Upper lobe of left lung (tissue), 6 donors: Measurements from ENCODE around the gene WFDC10A. TPM values are rescaled to one million over a fixed set of nuclear protein-coding genes. Genes with fewer than 3 reads are reported as not detected.
"Not testable (repeated sequence)": the region's sequence is repeated elsewhere in the genome, so short reads cannot be mapped to it uniquely, and the experiment has no call there.

Source experiments
- ATAC-seq, 2 donors: fragments of 200-7000 bp; cut with Tn5 transposase; one replicate each; pipeline ENCODE4 v1.9.1; 2022; ENCODE audit warnings: mild to moderate bottlenecking in 2 of 2, moderate library complexity in 2 of 2; ENCODE audit not compliant: low FRiP score in 2 of 2
- DNase-seq, 2 donors: peaks; one replicate each; pipeline ENCODE4 v3.0.0-alpha.2; 2019 to 2020
- H3K27ac ChIP-seq, 4 donors: fragments of 200-600 bp; sonication (generic); one replicate each; pipeline ENCODE4 v1.5.1; 2016 to 2019
- H3K27me3 ChIP-seq, 4 donors: fragments of 200-600 bp; sonication (generic); one replicate each; pipeline ENCODE4 v1.5.1; 2017 to 2019
- H3K36me3 ChIP-seq, 4 donors: fragments of 200-600 bp; sonication (generic); one replicate each; pipeline ENCODE4 v1.5.1; 2016 to 2019
- H3K4me1 ChIP-seq, 4 donors: fragments of 200-600 bp; sonication (generic); one replicate each; pipeline ENCODE4 v1.5.1; 2018 to 2019
- H3K4me3 ChIP-seq, 4 donors: fragments of 200-600 bp; sonication (generic); one replicate each; pipeline ENCODE4 v1.5.1; 2017 to 2019; ENCODE audit warnings: mild to moderate bottlenecking in 2 of 4, moderate library complexity in 1 of 4
- H3K9me3 ChIP-seq, 4 donors: fragments of 200-600 bp; sonication (generic); one replicate each; pipeline ENCODE4 v1.5.1; 2018 to 2019
- EP300 ChIP-seq, 4 donors: sonication (generic); formaldehyde crosslinking; IDR thresholded peaks; one replicate each; pipeline ENCODE4 v1.5.1; 2017; ENCODE audit warnings: antibody characterized with exemption in 4 of 4, control low read depth in 2 of 4
- POLR2A ChIP-seq, 4 donors: fragments of 450-650 bp; IDR thresholded peaks; one replicate each; pipeline ENCODE4 v1.5.1; 2016 to 2017; ENCODE audit warnings: antibody characterized with exemption in 4 of 4, mild to moderate bottlenecking in 2 of 4
- POLR2AphosphoS5 ChIP-seq, 2 donors: sonication (generic); formaldehyde crosslinking; IDR thresholded peaks; one replicate each; pipeline ENCODE4 v1.5.1; 2017; ENCODE audit warnings: antibody characterized with exemption in 2 of 2
- WGBS, 2 donors: methylation state at CpG; one replicate each; pipeline ENCODE4 v1.1.5; 2017 to 2018; 5-methylcytosine and 5-hydroxymethylcytosine counted together
- total RNA-seq, 6 donors: library from RNA; depleted of rRNA in 4 of 6; stranded (reverse); fragments of >200 nt in 4 of 6; gene quantifications; one replicate each; pipeline versions ENCODE4 v1.1.0 to v1.2.1, GENCODE V29; 2016 to 2021
- TF ChIP-seq, protein P1 (sequence below), 6 experiments: fragments of 450-650 bp in 4 of 6; fragments of 200-600 bp in 2 of 6; sonication (generic) in 2 of 6; IDR thresholded peaks; one replicate each; pipeline ENCODE4 v1.5.1; 2016 to 2019; ENCODE audit warnings: antibody characterized with exemption in 6 of 6
- donor health status: DM: no; HTN: no; CAD: no; lungs with moderate emphysema.
- donor health status: DM: no; HTN: yes; CAD: no; lungs with severe emphysema.

The WFDC10A gene
- total RNA-seq, 6 donors from 2014 or later = not detected

DNA sequence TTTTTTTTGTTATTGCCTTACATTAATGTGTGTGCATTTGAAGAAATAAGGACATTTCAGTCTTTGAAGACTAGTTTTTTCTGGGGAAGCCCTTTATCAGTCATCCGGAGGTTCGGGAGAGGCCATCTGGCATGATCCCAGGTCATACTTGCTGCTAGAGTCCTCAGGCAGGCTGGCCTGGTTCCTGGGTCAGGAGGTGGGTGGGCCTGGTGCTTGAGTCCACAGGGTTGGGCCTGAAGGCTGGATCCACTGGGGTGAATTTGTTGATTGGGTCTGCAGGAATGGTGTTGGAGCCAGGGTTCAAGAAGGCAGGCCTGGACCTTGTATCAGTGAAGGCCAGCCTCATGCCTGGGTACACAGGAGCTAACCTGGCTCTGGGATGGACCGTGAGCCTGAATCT lies 17.3 kb downstream of the WFDC10A start:
- Histone ChIP-seq H3K27me3 (no peaks in the 10 kb centered on the region), H3K4me3 (no peak overlapping the region), H3K36me3 (no peaks in the 10 kb centered on the region), H3K27ac (no peak overlapping the region), H3K4me1 (no peaks in the 10 kb centered on the region), H3K9me3 (no peaks in the 10 kb centered on the region)
- 77 to 96% methylated on average over 2 to 3 of the region's 3 CpGs for WGBS, 2 donors
- no peak for TF ChIP-seq EP300 (IDR thresholded peaks at IDR 0.05)
- no peak for TF ChIP-seq POLR2AphosphoS5 (IDR thresholded peaks at IDR 0.05)
- TF ChIP-seq, protein P1, sequence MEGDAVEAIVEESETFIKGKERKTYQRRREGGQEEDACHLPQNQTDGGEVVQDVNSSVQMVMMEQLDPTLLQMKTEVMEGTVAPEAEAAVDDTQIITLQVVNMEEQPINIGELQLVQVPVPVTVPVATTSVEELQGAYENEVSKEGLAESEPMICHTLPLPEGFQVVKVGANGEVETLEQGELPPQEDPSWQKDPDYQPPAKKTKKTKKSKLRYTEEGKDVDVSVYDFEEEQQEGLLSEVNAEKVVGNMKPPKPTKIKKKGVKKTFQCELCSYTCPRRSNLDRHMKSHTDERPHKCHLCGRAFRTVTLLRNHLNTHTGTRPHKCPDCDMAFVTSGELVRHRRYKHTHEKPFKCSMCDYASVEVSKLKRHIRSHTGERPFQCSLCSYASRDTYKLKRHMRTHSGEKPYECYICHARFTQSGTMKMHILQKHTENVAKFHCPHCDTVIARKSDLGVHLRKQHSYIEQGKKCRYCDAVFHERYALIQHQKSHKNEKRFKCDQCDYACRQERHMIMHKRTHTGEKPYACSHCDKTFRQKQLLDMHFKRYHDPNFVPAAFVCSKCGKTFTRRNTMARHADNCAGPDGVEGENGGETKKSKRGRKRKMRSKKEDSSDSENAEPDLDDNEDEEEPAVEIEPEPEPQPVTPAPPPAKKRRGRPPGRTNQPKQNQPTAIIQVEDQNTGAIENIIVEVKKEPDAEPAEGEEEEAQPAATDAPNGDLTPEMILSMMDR (IDR thresholded peaks at IDR 0.05) = no peak
- TF ChIP-seq POLR2A (IDR thresholded peaks at IDR 0.05) = no peak
- ATAC-seq = no peak
- peak in 1 of 2 donors; percentile 27 for DNase-seq

DNA sequence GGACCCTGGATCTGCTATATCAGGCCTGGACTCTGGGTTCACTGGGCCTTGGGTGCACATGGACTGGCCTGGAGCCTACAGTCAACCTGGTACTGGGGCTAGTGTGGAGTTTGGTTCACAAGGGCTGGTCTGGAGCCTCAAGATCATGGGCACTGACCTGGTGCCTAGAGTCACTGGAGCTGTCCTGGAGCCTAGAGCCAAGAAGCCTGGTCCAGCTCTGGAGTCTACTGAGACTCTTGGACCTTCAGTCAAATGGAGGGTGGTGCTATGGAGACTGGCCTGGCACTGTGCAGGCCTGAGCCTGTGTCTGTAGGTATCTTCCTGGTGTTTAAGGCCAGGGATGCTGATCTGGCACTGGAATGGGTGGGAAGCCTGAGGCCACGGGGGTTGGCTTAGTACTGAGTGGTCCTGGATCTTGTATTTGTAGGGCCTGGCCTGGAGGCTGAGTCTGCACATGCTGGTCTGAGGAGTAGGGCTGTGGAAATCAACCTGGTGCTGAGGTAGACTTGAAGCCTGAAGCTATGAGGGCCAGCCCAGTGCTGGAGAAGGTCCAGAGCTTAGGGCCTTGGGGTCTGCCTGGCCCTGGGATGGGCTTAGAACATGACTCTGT lies 18.0 kb downstream of the WFDC10A start:
- Histone ChIP-seq H3K27me3 (no peaks in the 10 kb centered on the region), H3K27ac (no peak overlapping the region), H3K9me3 (no peaks in the 10 kb centered on the region), H3K4me1 (no peaks in the 10 kb centered on the region), H3K36me3 (no peaks in the 10 kb centered on the region), H3K4me3 (no peak overlapping the region)
- TF ChIP-seq POLR2A (IDR thresholded peaks at IDR 0.05) (no peak), EP300 (IDR thresholded peaks at IDR 0.05) (no peak), POLR2AphosphoS5 (IDR thresholded peaks at IDR 0.05) (no peak)
- TF ChIP-seq, protein P1 (IDR thresholded peaks at IDR 0.05) = no peak
- whole genome bisulfite sequencing, 2 donors = 73 to 100% methylated on average over 1 of the region's 1 CpG
- ATAC-seq (peak in 1 of 2 donors; percentile 66), DNase-seq (no peak)

DNA sequence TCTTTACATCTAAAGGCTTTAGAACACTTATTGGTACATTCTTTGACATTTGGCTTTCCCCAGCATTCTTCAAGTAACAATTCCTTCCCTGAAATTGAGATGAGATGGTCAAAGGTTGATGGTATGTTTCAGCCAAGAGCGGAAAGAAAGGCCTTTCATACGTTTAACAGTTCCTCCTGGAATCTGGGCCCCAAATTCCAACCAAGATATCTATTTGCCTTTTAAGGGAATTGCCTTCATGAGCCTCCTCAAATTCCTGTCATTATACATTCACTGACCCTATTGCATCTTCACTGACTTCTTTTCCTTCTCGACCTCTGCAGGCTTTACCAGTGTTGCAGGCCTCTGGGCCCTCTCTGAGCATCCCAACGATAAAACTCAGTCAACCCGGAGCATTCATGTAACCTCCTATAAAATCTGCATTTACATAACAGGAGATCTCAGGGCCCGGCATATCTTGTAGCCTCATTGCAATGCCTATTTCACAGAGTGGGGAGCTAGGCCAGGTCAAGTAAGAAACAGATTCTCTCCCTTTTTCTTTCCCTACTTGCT lies 19.8 kb downstream of the WFDC10A start:
- no peaks in the 10 kb centered on the region for H3K27me3 ChIP-seq
- no peaks in the 10 kb centered on the region for H3K36me3 ChIP-seq
- no peak overlapping the region for H3K27ac ChIP-seq
- H3K4me1 ChIP-seq = no peaks in the 10 kb centered on the region
- 84% methylated on average over 6 of the region's 6 CpGs for WGBS, 2 donors
- H3K4me3 ChIP-seq = no peak overlapping the region
- DNase-seq (no peak), ATAC-seq (no peak)
- H3K9me3 ChIP-seq = no peaks in the 10 kb centered on the region
- TF ChIP-seq POLR2AphosphoS5 (IDR thresholded peaks at IDR 0.05) (no peak), POLR2A (IDR thresholded peaks at IDR 0.05) (no peak), EP300 (IDR thresholded peaks at IDR 0.05) (no peak)
- TF ChIP-seq, protein P1 (IDR thresholded peaks at IDR 0.05) = no peak

DNA sequence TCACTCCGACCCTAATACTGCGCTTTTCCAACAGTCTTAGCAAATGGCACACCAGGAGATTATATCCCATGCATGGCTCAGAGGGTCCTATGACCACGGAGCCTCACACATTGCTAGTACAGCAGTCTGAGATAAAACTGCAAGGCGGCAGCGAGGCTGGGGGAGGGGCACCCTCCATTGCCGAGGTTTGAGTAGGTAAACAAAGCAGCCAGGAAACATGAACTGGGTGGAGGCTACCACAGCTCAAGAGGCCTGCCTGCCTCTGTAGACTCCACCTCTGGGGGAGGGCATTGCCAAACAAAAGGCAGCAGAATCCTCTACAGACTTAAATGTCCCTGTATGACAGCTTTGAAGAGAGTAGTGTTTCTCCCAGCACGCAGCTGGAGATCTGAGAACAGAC lies 22.2 kb downstream of the WFDC10A start:
- not testable (repeated sequence) for H3K36me3 ChIP-seq, ATAC-seq, H3K4me1 ChIP-seq, H3K27ac ChIP-seq, H3K4me3 ChIP-seq, H3K9me3 ChIP-seq, H3K27me3 ChIP-seq
- WGBS, 2 donors = 52 to 64% methylated on average over 7 of the region's 7 CpGs
- DNase-seq = peak; percentile 26 to 82

DNA sequence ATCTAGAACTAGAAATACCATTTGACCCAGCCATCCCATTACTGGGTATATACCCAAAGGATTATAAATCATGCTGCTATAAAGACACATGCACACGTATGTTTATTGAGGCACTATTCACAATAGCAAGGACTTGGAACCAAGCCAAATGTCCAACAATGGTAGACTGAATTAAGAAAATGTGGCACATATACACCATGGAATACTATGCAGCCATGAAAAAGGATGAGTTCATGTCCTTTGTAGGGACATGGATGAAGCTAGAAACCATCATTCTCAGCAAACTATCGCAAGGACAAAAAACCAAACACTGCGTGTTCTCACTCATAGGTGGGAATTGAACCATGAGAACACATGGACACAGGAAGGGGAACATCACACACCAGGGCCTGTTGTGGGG lies 27.5 kb downstream of the WFDC10A start:
- not testable (repeated sequence) for ATAC-seq

DNA sequence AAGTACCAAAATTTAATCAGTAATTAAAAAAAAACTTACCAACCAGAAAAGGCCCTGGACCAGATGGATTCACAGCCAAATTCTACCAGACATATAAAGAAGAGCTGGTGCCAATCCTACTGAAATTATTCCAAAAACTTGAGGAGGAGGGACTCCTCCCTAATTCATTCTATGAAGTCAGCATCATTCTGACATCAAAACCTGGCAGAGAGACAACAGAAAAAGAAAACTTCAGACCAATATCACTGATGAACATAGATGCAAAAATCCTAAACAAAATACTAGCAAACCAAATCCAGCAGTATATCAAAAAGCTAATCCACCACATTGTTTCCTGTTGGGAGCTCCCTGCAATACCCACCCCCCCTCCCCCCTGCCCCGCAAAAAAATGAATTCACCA lies 40.6 kb downstream of the WFDC10A start, which contains the start of gene WFDC11:
TSS of gene WFDC11 (minus strand) at position 101 of the 400 bp plus-strand sequence. CDS start 19,639 bp downstream, outside the sequence.
- WGBS, 2 donors = 72 to 87% methylated on average over 1 of the region's 1 CpG
- ATAC-seq = no peak
- no peaks in the 10 kb centered on the region for H3K36me3 ChIP-seq
- peaks cover 0 to 4% (median 0%) of the 10 kb centered on the region in 4 donors for H3K9me3 ChIP-seq
- H3K27ac ChIP-seq = no peak within 1 kb of the TSS
- TF ChIP-seq POLR2A (IDR thresholded peaks at IDR 0.05) = no peak
- no peak for TF ChIP-seq POLR2AphosphoS5 (IDR thresholded peaks at IDR 0.05)
- no peak for TF ChIP-seq EP300 (IDR thresholded peaks at IDR 0.05)
- TF ChIP-seq, protein P1 (IDR thresholded peaks at IDR 0.05) = no peak
- no peak for DNase-seq
- H3K4me1 ChIP-seq = no peaks in the 10 kb centered on the region
- no peaks in the 10 kb centered on the region for H3K27me3 ChIP-seq
- H3K4me3 ChIP-seq = no peak within 1 kb of the TSS

More for the DNA sequence above, 27.5 kb downstream of the WFDC10A start:
- not testable (repeated sequence) for DNase-seq, H3K4me3 ChIP-seq, H3K27me3 ChIP-seq, H3K27ac ChIP-seq, H3K4me1 ChIP-seq, H3K36me3 ChIP-seq, H3K9me3 ChIP-seq
- WGBS, 2 donors = 75 to 81% methylated on average over 3 of the region's 3 CpGs
